Fibroblast of lung (primary cell): ENCODE measurements around the gene PIGM. TPM values are rescaled to one million over a fixed set of nuclear protein-coding genes. Genes with fewer than 3 reads are reported as not detected.

Experiments used
- DNase-seq, 2 donors: peaks; one replicate each; pipeline versions ENCODE4 v3.0.0 to v3.0.0-alpha.2; 2010; ENCODE audit warnings: low read depth in 2 of 2
- H2AFZ ChIP-seq: 2 replicates; pipeline ENCODE4 v1.5.1; 2012; ENCODE audit warnings: low read length, control low read depth, inconsistent platforms
- H3K27ac ChIP-seq: 2 replicates; pipeline ENCODE4 v1.5.1; 2011; ENCODE audit warnings: low read length, control low read depth; ENCODE audit not compliant: insufficient read depth
- H3K27me3 ChIP-seq: 2 replicates; pipeline ENCODE4 v1.5.1; 2011; ENCODE audit warnings: mild to moderate bottlenecking, low read length; ENCODE audit not compliant: control insufficient read depth, insufficient read depth
- H3K36me3 ChIP-seq: 2 replicates; pipeline ENCODE4 v1.5.1; 2011; ENCODE audit warnings: low read length; ENCODE audit not compliant: control insufficient read depth, insufficient read depth
- H3K4me1 ChIP-seq: 2 replicates; pipeline ENCODE4 v1.5.1; 2011; ENCODE audit warnings: low read length; ENCODE audit not compliant: control insufficient read depth, insufficient read depth; ENCODE audit errors: extremely low read depth
- H3K4me2 ChIP-seq: 2 replicates; pipeline ENCODE4 v1.5.1; 2011; ENCODE audit warnings: low read length, control low read depth; ENCODE audit not compliant: insufficient read depth; ENCODE audit errors: extremely low read depth
- H3K4me3 ChIP-seq, 4 experiments: fragments of 200-600 bp in 1 of 4; sonication (generic) in 1 of 4; replicated peaks in 1 of 4; 2 replicates each; pipeline ENCODE4 v1.5.1; 2011 to 2016; ENCODE audit warnings: low read length in 4 of 4, low read depth in 3 of 4, mild to moderate bottlenecking in 3 of 4, control low read depth in 2 of 4, inconsistent platforms in 1 of 4, mixed read lengths in 1 of 4; ENCODE audit not compliant: insufficient read depth in 1 of 4; ENCODE audit errors: control extremely low read depth in 1 of 4
- H3K79me2 ChIP-seq: 2 replicates; pipeline ENCODE4 v1.5.1; 2012; ENCODE audit warnings: mild to moderate bottlenecking, low read length, inconsistent platforms; ENCODE audit not compliant: control insufficient read depth, insufficient read depth
- H3K9ac ChIP-seq: 2 replicates; pipeline ENCODE4 v1.5.1; 2011; ENCODE audit warnings: mild to moderate bottlenecking, low read length, control low read depth; ENCODE audit not compliant: insufficient read depth
- H3K9me3 ChIP-seq: 2 replicates; pipeline ENCODE4 v1.5.1; 2012; ENCODE audit warnings: low read depth, low read length; ENCODE audit not compliant: control insufficient read depth, insufficient read depth
- H4K20me1 ChIP-seq: 2 replicates; pipeline ENCODE4 v1.5.1; 2011; ENCODE audit warnings: low read length; ENCODE audit not compliant: control insufficient read depth, insufficient read depth; ENCODE audit errors: extremely low read depth
- CTCF ChIP-seq, 2 donors: IDR thresholded peaks in 1 of 2; conservative IDR thresholded peaks in 1 of 2; 1 replicate in 1 of 2; 2 replicates in 1 of 2; pipeline ENCODE4 v1.5.1; 2011 to 2012; ENCODE audit warnings: low read length in 2 of 2, control low read depth in 1 of 2, inconsistent platforms in 1 of 2, low read depth in 1 of 2, mild to moderate bottlenecking in 1 of 2
- EZH2 ChIP-seq: IDR thresholded peaks from 2 replicates; pipeline ENCODE4 v1.5.1; 2012; ENCODE audit warnings: low read length, control low read depth, mild to moderate bottlenecking; ENCODE audit errors: missing control alignments
- polyA plus RNA-seq, 2 donors: library from polyadenylated mRNA; depleted of rRNA in 1 of 2; stranded (reverse) in 1 of 2; unstranded in 1 of 2; fragments of >200 nt; gene quantifications; 2 replicates each; pipeline ENCODE4 v1.2.1, GENCODE V29; 2011 to 2012; ENCODE audit warnings: missing spikeins in 1 of 2
- total RNA-seq: library from RNA; depleted of rRNA; stranded (reverse); fragments of >200 nt; gene quantifications from 2 replicates; pipeline ENCODE4 v1.2.1, GENCODE V29; 2014

The PIGM gene
- total and polyA plus RNA-seq, 2 donors (not counting 1 experiment from before 2014, with no cell fraction given), result 4.5 to 6.7 TPM

- Histone ChIP-seq H2AFZ (no peak overlapping the region), H3K27me3 (peaks cover 27% of the 10 kb centered on the region)
Measured at GRCh38 chr1:160077486-160077885, 45.7 kb upstream of the PIGM start.

DNA sequence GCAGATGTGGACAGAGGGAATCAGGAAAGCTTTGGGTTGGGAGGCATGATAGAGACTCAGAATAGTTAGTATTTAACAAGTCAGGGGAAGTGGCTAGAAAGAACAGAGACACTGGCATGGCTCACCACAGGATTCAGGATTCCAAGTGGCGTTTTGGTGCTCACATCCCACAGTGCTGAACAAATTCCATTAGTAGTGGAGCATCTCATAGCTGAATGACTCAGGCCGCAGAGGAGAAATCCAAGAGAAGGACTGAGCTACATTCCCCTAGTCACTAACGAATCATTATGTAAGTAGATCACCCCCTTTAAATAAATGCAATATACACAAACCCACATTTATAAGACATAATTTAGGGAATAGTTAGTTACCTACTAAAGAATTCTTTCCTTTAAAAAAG lies 44.5 kb upstream of the PIGM start:
- H3K27ac ChIP-seq, result no peak overlapping the region
- H3K27me3 ChIP-seq, result peaks cover 25% of the 10 kb centered on the region
- H3K4me2 ChIP-seq, result no peak overlapping the region
- no peaks in the 10 kb centered on the region for H3K36me3 ChIP-seq
- no peak for TF ChIP-seq CTCF (conservative IDR thresholded peaks at IDR 0.05 in 1 of 2, IDR thresholded peaks at IDR 0.05 in 1 of 2; ENCODE audit: low read depth in 1 of 2, low read length in 2 of 2)
- TF ChIP-seq EZH2, result no peak
- H3K4me1 ChIP-seq, result no peaks in the 10 kb centered on the region
- no peak overlapping the region for H3K9ac ChIP-seq
- no peaks in the 10 kb centered on the region for H4K20me1 ChIP-seq
- H3K4me3 ChIP-seq, result no peak overlapping the region
- peak in 1 of 2 donors; percentile 45 for DNase-seq
- no peak overlapping the region for H2AFZ ChIP-seq
- no peaks in the 10 kb centered on the region for H3K79me2 ChIP-seq
- no peaks in the 10 kb centered on the region for H3K9me3 ChIP-seq

More at GRCh38 chr1:160077486-160077885, 45.7 kb upstream of the PIGM start:
- Histone ChIP-seq H3K4me2 (no peak overlapping the region), H3K4me1 (no peaks in the 10 kb centered on the region), H4K20me1 (no peaks in the 10 kb centered on the region), H3K4me3 (no peak overlapping the region), H3K27ac (no peak overlapping the region), H3K9ac (no peak overlapping the region), H3K9me3 (no peaks in the 10 kb centered on the region), H3K36me3 (no peaks in the 10 kb centered on the region), H3K79me2 (no peaks in the 10 kb centered on the region)
- TF ChIP-seq EZH2 (no peak), CTCF (conservative IDR thresholded peaks at IDR 0.05 in 1 of 2, IDR thresholded peaks at IDR 0.05 in 1 of 2; ENCODE audit: low read depth in 1 of 2, low read length in 2 of 2) (no peak)
- DNase-seq, result no peak

DNA sequence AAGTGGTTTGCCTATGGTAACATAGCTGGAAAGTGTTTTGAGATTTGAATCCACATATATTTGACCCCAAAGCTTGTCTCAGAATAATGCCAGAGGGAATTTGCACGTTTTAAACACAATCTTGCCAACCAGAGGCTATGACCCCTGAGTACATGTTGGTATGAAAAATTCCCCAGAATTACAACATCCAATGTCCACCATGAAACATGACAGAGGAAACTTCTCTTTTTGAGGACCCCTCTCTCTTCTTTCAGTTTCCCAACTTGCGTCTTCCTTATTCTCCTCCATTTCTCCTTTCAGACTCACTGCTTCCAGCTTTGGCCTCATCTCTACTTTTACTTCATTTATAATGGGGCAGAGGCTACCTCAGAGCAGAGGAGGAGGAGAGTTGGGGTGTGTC lies 44.0 kb upstream of the PIGM start:
- Histone ChIP-seq H3K4me3 (no peak overlapping the region), H4K20me1 (no peaks in the 10 kb centered on the region), H3K27me3 (peaks cover 30% of the 10 kb centered on the region), H3K36me3 (no peaks in the 10 kb centered on the region), H3K9me3 (no peaks in the 10 kb centered on the region), H2AFZ (no peak overlapping the region), H3K79me2 (no peaks in the 10 kb centered on the region), H3K4me1 (no peaks in the 10 kb centered on the region), H3K4me2 (no peak overlapping the region), H3K9ac (no peak overlapping the region), H3K27ac (no peak overlapping the region)
- DNase-seq, result no peak
- TF ChIP-seq EZH2 (no peak), CTCF (conservative IDR thresholded peaks at IDR 0.05 in 1 of 2, IDR thresholded peaks at IDR 0.05 in 1 of 2; ENCODE audit: low read depth in 1 of 2, low read length in 2 of 2) (no peak)
